Measurements from ENCODE around the gene ARHGEF26. TPM values are rescaled to one million over a fixed set of nuclear protein-coding genes. Genes with fewer than 3 reads are reported as not detected.
A peak's percentile ranks its signal among the peaks of the same experiment; 100 is the strongest.

ARHGEF26 gene
- total RNA-seq, 1 experiment from 2014 or later: 1.8 TPM

- no peak for DNase-seq (ENCODE audit: low read depth)
Observed at GRCh38 chr3:154195620-154196356, 74.6 kb downstream of the ARHGEF26 start.

GRCh38 chr3:154197751-154198150, 76.6 kb downstream of the ARHGEF26 start:
- no peak for DNase-seq (ENCODE audit: low read depth)

- no peak for DNase-seq (ENCODE audit: low read depth)
Observed at GRCh38 chr3:154209499-154209898, 88.3 kb downstream of the ARHGEF26 start.

GRCh38 chr3:154210986-154211385, 89.8 kb downstream of the ARHGEF26 start:
- no peak for DNase-seq (ENCODE audit: low read depth)

GRCh38 chr3:154214306-154214705, 93.1 kb downstream of the ARHGEF26 start:
- DNase-seq (ENCODE audit: low read depth): peak; percentile 24

GRCh38 chr3:154217671-154218070, 96.5 kb downstream of the ARHGEF26 start:
- no peak for DNase-seq (ENCODE audit: low read depth)

- no peak for DNase-seq (ENCODE audit: low read depth)
Observed at GRCh38 chr3:154218728-154219127, 97.5 kb downstream of the ARHGEF26 start.

- no peak for DNase-seq (ENCODE audit: low read depth)
Observed at GRCh38 chr3:154220462-154220861, 99.3 kb downstream of the ARHGEF26 start.

GRCh38 chr3:154223519-154223918, 102.3 kb downstream of the ARHGEF26 start:
- no peak for DNase-seq (ENCODE audit: low read depth)

GRCh38 chr3:154224366-154224765, 103.2 kb downstream of the ARHGEF26 start:
- DNase-seq (ENCODE audit: low read depth): no peak

- DNase-seq (ENCODE audit: low read depth): no peak
Observed at GRCh38 chr3:154224866-154225265, 103.7 kb downstream of the ARHGEF26 start.

- DNase-seq (ENCODE audit: low read depth): no peak
Observed at GRCh38 chr3:154225536-154225935, 104.3 kb downstream of the ARHGEF26 start.

GRCh38 chr3:154227531-154227930, 106.3 kb downstream of the ARHGEF26 start:
- DNase-seq (ENCODE audit: low read depth): no peak

- no peak for DNase-seq (ENCODE audit: low read depth)
Observed at GRCh38 chr3:154228561-154229216, 107.5 kb downstream of the ARHGEF26 start.

GRCh38 chr3:154229217-154229590, 108.0 kb downstream of the ARHGEF26 start:
- DNase-seq (ENCODE audit: low read depth): no peak

- DNase-seq (ENCODE audit: low read depth): peak; percentile 12
Observed at GRCh38 chr3:154235330-154235729, 114.1 kb downstream of the ARHGEF26 start.

- no peak for DNase-seq (ENCODE audit: low read depth)
Observed at GRCh38 chr3:154236331-154236730, 115.1 kb downstream of the ARHGEF26 start.

- no peak for DNase-seq (ENCODE audit: low read depth)
Observed at GRCh38 chr3:154240235-154240634, 119.0 kb downstream of the ARHGEF26 start.

- DNase-seq (ENCODE audit: low read depth): no peak
Observed at GRCh38 chr3:154241496-154241895, 120.3 kb downstream of the ARHGEF26 start.

- peak; percentile 1 for DNase-seq (ENCODE audit: low read depth)
Observed at GRCh38 chr3:154242766-154243165, 121.6 kb downstream of the ARHGEF26 start.

GRCh38 chr3:154243353-154243752, 122.2 kb downstream of the ARHGEF26 start:
- DNase-seq (ENCODE audit: low read depth): peak; percentile 70

GRCh38 chr3:154244644-154245043, 123.5 kb downstream of the ARHGEF26 start:
- DNase-seq (ENCODE audit: low read depth): peak; percentile 37

- DNase-seq (ENCODE audit: low read depth): no peak
Observed at GRCh38 chr3:154247806-154248415, 126.7 kb downstream of the ARHGEF26 start.

All from LHCN-M2 (cell line).